ENCODE measurements around the gene F8.
"Not testable (repeated sequence)": the region's sequence is repeated elsewhere in the genome, so short reads cannot be mapped to it uniquely, and the experiment has no call there.

The F8 gene

DNA sequence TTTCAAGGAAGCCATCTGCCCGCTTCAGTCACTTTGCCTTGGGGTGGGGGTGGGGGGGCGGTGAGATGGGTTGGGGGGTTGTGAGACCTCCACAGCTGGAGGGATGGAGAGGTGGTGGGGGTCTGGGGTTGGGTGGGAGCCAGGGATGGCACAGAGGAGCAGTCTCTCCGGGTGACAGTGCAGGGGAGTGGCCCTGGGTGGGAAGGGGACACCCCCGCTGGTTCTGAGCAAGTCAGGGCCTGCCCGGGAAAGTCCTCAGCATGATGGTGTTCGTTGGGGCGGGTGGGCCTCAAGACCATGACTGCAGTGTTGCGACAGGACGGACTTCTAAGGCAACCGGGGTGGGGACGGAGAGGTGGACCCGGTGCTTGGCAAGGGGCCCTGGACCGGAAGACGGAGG, 137.0 kb downstream of the F8 start:
- DNase-seq: not testable (repeated sequence)

DNA sequence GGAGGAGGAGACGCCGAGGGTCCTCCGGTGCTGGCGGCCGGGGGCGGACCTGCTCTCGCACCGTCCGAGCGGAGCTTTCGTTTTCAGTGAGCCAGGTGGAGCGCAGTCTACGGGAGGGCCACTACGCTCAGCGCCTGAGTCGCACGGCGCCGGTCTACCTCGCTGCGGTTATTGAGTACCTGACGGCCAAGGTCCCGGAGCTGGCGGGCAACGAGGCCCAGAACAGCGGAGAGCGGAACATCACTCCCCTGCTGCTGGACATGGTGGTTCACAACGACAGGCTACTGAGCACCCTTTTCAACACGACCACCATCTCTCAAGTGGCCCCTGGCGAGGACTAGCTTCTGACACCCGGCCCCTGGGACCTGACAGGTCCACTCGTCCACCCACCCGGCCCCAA, 137.5 kb downstream of the F8 start:
- DNase-seq: not testable (repeated sequence)

DNA sequence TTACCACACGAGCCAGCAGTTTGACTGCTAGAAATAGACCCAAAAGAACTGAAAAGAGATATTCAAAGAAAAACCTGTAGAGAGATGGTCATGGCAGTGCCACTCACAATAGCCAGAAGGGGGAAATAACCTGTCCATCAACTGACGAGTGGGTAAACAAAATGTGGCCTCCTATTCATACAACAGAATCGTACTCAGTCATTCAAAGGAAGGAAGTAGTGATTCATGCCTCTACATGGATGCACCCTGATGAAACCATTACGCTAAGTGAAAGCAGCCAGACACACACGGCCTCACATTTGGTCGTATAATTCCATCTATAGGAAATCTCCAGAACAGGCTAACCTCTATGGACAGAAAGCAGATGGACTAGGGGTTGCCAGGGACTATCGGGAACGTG, 138.5 kb downstream of the F8 start:
- not testable (repeated sequence) for DNase-seq

DNA sequence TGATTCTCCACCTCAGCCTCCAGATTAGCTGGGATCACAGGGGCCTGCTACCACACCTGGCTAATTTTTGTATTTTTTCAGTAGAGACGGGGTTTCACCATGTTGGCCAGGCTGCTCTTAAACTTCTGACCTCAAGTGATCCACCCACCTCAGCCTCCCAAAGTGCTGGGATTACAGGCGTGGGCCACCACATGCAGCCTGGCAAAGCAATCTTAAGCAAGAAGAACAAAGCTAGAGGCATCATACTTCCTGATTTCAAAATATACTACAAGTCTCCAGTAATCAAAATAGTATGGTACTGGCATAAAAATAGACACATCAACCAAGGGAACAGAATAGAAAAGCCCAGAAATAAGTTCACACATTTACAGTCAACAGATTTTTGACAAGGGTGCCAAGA, 149.2 kb downstream of the F8 start:
- no peak for DNase-seq

DNA sequence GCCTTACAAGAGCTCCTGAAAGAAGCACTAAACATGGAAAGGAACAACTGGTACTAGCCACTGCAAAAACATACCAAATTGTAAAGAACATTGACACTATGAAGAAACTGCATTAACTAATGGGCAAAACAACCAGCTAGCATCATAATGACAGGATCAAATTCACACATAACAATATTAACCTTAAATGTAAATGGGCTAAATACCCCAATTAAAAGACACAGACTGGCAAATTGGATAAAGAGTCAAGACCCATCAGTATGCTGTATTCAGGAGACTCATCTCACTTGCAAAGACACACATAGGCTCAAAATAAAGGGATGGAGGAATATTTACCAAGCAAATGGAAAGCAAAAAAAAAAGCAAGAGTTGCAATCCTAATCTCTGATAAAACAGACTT, 154.0 kb downstream of the F8 start:
- not testable (repeated sequence) for DNase-seq

DNA sequence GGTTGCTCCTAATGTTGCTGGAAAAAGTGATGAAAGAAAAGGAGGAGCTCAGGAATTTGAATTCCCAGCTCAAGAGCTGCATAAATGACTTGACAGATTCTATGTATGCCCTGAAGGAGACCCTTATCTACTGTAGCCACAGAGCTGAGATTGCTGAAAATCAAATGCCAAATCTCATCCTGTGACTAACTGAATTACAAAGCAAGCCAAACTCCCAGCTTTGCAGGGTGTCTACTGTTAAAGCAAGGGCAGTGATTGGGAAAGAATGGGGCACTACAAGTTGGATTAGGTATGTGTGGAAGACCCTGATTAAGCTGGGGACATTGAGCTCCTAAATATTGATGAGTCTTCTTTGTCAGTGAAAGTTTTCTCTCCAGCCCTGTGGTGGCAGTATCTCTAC, 167.3 kb downstream of the F8 start:
- DNase-seq: no peak

DNA sequence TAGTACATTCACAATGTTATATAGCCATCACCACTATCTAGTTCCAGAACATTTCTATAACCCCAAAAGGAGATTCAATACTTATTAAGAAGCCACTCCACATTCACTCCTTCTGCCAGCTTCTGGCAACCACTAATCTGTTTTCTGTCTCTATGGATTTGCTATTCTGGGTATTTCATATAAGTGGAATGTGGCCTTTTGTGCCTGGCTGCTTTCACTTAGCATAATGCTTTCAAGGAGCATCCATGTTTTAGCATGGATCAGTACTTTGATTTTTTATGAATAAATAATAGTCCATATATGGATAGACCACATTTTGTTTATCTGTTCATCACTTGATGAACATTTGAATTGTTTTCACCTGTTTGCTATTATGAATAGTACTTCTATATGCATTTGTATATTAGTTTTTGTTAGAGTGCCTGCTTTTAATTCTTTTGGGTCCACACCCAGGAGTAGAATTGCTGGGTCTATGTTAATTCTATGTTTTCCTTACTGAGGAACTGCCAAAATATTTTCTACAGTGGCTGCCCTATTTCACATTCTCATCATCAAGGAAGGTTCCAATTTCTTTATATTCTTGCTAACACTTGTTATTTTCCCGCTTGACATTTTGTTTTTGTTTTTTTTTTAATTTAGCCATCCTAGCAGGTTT, 171.4 kb downstream of the F8 start:
- DNase-seq: no peak

DNA sequence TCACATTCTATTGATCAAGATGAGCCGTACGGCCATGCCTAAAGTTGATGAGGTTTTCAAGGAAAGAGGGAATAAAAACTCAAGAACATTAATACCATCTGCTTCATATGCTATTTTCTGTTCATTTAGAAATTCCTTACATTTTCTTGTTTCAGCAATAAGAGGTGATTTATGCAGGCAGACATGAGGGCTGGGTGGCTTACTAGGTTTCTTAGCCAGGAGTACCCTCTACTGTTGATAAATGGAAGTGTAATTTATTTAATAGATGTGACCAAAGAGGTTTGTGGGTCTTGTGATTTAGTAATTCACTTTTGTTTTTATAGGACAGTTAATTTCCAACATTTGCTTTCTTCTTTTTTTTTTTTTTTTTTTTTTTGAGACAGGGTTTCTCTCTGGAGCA, 181.7 kb downstream of the F8 start:
- DNase-seq: no peak

DNA sequence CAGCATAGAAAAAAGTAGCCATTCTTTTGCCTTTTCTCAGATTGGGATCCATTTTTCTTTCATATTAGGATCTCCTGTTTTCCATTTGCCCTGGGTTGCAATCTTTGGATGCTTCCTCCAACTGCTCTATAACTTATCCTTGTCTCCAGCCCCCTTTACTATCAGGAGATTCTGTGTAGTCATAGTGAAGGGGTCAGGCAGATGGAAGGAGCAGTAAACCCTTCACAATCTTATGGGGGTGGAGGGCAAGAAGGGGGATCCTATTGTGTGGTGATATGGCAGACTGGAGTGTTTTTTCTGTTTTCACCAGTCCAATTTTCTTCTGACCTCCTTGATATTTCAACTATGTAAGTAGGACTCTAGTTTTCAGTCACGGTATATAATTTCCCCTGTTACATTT, 186.4 kb downstream of the F8 start:
- no peak for DNase-seq

DNA sequence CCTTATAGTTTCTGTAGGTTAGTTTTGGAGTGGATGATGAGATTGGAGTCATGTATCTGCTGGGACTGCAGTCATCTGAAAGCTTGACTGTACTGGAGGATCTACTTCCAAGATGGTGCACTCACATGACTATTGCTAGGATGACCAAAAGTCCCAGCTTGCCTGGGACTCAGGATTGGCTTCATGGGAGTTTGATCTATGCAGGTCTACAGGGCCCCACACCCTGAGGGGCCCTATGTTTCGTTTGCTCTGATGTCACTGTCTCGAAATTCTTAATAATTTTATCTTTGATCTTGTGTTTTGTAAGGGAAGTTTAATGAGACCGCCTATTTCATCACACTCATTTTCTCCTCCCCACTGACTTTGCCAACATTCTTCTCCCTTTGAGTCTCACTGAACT, 188.0 kb downstream of the F8 start, which contains the start of gene SMIM9:
Gene SMIM9 (minus strand): TSS at position 101 of the 400 bp plus-strand sequence. CDS start 3,806 bp downstream, outside the sequence.
- no peak for DNase-seq

DNA sequence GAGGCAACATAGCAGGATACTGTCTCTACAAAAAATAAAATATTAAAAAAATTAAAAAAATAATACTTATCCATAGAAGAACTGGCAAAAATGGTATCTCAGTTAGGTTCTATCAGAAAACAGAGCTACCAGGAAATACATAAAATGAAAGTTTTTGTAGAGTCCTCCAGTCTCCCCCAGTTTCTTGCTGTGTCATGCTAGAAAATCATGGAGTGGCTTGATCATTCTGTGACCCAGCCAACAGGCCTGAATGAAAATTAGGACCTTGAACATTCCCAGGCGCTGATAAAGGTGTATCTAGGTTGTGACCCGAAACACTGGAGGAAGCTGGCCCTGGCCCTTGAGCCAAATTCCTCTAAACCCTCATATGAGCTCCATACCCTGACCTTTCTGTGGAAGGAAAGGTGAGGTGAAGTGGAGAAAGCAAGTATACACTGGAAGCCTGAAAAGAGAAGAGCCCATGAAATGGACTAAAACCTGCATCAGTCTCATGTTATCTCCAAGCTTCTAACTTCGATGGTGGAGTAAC, 188.7 kb downstream of the F8 start:
- DNase-seq: no peak

DNA sequence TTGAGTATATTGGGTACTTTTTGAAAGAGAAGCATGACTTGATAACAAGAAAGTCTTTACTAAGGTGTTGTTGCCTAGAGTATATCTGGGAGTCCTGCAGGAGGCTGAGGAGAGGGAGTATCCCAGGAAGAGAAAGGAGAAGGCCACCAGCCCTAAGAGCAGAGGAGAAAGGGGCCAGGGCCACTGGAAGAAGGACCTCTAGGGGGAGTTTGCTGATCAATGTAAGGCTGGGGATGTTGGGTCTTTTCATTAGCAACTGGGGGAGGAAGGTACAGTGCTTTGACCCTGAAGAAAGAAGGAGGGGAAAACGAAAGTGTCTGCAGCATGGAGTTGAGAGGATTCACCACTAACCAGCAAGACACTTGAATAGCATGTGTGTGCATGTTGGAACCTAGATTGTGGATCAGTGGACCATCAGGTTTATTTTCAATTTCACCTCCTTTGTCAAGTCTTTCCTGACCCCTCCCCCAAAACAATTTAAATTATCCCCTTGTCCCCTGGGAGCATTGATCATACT, 192.5 kb downstream of the F8 start:
- DNase-seq: no peak

DNA sequence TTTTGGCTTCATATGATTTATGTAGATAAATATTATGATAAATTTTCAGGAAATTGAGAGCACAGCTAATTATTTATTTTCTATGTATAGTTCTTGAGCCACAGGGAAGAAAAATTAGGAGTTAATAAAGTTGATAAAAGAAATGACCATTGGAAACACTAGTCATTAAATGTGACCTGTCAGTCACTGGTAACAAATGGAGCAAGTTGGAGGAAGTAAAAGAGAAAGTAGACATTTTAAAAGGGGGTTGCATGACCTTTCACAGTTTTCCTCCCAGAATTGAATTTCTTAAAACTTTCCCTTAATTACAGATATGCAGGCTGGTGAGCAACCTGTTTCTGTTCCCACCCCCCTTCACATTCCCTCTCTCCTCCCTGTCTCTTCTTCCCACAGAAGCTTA, 193.4 kb downstream of the F8 start:
- no peak for DNase-seq

DNA sequence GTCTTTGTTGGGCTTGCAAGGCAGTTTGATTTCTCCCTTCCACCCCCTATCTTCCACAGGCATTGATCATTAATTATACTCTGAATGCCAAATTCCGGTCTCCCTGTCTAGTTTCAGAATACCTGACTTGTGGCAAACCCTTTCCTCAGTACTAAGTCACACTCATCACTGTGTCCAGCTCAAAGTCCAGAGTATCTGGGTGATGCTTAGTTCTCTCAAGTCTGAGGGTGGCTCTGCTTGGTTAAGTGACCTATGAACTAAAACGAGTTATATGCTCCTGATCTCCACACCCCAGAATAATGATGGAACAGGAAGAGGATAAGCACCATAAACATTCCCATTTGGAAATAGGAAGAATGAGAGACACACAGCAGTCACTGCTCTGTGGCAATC, 194.5 kb downstream of the F8 start:
- no peak for DNase-seq

DNA sequence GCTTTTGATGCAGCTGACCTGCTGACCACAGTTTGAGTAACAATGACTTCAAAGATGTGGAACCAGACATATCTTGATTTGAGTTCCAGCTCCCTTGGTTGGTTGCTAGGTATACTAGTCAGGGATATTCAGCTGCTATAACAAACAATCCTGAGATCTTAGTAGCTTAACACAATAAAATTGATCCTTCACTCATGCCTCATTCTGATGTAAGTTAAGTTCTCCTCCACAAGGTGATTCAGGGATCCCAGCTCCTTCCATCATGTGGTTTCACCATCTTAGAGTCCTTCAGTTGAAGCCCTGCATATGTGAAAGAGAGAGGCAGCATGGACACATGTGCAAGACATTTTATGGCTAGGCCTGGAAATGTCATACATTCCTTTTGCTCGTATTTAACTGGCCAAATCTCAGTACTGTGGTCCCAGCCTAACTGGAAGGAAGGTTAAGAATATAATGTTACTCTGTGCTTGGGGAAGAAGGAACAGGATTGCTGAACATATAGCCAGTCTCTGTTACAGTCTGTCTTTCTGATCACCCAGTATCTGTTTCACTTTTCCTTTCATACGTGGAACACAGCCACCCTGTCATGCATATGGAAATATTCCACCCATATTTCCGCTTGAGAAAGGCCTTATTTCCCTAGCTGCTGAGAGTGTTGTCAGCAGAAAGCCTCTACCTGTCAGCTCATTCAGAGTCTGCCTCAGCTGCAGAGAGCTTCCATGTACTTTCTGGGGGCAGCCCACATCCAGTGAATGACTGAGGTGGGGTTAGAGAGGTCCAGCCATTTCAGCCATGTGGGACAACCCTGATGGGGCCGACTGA, 195.1 kb downstream of the F8 start:
- no peak for DNase-seq

DNA sequence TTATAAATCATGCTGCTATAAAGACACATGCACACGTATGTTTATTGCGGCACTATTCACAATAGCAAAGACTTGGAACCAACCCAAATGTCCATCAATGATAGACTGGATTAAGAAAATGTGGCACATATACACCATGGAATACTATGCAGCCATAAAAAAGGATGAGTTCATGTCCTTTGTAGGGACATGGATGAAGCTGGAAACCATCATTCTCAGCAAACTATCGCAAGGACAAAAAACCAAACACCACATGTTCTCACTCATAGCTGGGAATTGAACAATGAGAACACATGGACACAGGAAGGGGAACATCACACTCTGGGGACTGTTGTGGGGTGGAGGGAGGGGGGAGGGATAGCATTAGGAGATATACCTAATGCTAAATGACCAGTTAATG, 196.9 kb downstream of the F8 start:
- DNase-seq: not testable (repeated sequence)

DNA sequence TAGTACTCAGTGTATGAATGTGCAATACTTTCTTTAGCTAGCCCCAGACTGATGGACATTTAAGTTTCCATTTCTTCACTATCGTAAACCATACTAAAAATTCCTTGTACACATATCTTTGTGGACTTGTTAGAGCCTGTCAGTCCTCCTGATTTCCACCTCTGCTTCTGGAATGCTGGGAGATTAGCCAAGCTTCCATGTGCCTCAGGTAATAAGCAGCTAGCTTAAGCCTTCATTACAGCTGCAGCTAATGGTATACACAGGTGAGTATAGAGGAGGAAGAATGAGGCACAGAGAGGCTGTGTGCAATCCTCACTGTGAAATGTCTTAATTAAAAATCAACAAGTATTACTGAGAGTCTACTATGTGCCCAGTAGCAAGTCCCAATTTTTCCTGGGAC, 197.9 kb downstream of the F8 start:
- DNase-seq: no peak

DNA sequence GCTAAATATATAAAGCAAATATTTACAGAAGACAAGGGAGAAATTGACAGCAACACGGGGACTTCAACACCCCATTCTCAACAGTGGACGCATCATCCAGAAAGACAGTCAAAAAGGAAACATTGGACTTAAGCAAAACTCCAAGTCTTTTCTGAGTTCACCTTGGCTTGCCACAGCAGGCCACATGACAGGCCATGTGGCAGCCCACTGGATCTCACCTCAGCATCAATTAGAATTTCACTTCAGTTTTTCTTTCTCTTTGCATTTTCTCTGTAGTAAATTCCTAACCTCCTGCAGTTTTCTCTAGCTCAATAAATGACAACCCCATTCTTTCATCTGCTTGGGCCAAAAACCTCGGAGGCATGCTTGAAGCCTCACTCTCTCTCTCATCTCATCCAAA, 200.5 kb downstream of the F8 start:
- no peak for DNase-seq

DNA sequence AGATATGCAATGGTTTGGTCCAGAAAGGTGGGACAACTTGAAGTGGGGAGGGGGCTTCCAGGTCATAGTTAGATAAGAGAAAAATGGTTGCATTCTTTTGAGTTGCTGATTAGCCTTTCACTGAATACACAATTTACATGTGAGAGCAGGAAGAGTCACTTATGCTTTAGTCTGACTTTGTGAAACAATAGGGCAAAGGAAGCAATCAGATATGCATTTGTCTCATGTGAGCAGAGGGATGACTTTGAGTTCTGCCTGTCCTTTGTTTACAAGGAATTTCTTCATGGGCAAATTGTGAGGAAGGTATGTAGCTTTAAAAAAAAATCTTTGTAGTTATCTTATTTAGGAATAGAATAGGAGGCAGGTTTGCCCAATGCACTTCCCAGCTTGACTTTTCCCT, 201.0 kb downstream of the F8 start:
- DNase-seq: no peak

DNA sequence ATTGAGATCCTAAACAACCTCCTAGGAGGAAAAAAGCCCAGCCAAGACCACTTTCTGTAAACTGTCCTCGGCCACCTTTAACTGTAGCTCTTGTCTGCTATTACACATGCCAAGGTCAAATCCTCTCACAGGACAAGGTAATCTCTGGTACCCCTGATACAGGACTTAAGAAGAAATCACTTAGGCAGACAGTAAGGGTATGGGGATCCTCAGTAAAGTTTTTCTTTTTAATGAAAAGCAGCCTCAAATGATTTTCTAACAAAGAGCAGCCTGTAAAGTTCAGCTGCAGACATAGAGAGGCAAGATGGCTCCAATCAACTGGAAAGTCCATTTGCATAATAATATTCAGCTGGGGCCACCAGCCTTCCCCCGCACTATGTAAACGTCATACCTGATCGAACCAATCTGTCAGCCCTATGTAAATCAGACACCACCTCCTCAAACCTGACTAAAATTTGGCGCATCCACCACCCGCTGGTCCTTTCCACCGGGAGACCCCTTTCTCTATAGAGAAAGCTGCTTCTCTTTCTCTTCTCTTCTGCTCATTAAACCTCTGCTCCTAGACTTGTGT, 202.7 kb downstream of the F8 start:
- no peak for DNase-seq

DNA sequence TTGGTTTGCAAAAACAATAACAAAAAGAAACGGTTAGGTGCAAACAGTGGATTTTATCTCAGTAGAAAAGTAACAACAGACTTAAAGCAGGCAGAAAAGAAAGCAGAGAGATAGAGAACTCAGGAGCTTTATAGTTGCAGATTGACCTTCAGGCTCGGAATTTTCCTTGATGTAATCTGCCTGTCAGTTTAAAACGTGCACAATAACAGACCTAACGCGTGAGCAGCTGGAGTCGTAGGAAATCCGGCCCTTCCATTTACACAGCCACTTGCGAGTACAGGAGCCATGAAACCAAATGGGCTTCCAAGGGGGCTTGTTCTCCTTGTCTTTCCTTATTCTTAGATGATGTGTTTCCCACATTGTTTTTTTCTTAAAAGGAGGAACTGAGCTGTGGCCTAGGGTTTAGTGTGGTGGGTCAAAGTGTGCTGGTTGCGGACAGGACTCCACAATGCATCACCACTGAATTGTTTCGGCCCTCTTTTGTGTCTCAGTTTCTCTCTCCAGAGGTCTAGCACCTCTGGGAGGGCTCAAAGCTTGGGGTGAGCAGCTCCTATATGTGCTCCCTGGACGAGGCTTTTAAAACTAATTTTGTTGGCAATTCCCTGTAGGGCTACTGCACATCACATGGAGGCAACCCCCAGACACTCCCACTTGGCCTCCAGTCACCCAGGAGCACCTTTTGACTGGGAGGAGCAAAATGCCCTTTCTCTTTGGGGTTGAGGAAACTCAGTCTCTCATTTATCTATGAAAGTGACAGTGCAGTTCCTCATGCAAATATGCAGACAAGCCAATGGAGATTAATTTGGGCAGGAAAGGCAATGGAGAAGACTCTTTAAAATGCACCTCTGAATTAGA, 203.4 kb downstream of the F8 start:
- no peak for DNase-seq

Measured in anterior cingulate cortex (tissue), 58 donors.